Ectodermal cell (in vitro differentiated cells): Measurements from ENCODE around the gene GNGT2.
"Not testable (repeated sequence)": the region's sequence is repeated elsewhere in the genome, so short reads cannot be mapped to it uniquely, and the experiment has no call there.

ENCODE experiments used
- H3K27ac ChIP-seq: 2 replicates; pipeline ENCODE4 v1.7.0; 2013; ENCODE audit warnings: mild to moderate bottlenecking, low read depth, low read length; ENCODE audit not compliant: insufficient read depth, poor library complexity, severe bottlenecking
- H3K27me3 ChIP-seq: 2 replicates; pipeline ENCODE4 v1.7.0; 2013; ENCODE audit warnings: mild to moderate bottlenecking, low read length; ENCODE audit not compliant: insufficient read depth, control insufficient read depth, poor library complexity, severe bottlenecking
- H3K36me3 ChIP-seq: one replicate; pipeline ENCODE4 v1.7.0; 2013; ENCODE audit warnings: low read length; ENCODE audit not compliant: control insufficient read depth, insufficient read depth
- H3K4me1 ChIP-seq: one replicate; pipeline ENCODE4 v1.7.0; 2013; ENCODE audit warnings: low read length; ENCODE audit not compliant: control insufficient read depth, insufficient read depth
- H3K4me3 ChIP-seq: 2 replicates; pipeline ENCODE4 v1.7.0; 2013; ENCODE audit warnings: low read depth, low read length, control low read depth; ENCODE audit not compliant: insufficient read depth
- H3K9me3 ChIP-seq: 2 replicates; pipeline ENCODE4 v1.7.0; 2013; ENCODE audit warnings: mild to moderate bottlenecking, low read length, moderate library complexity; ENCODE audit not compliant: control insufficient read depth
- WGBS, 2 experiments: methylation state at CpG; one replicate each; pipeline ENCODE4 v1.1.7; 2013; ENCODE audit warnings: missing lambda C conversion rate in 2 of 2; 5-methylcytosine and 5-hydroxymethylcytosine counted together

GNGT2 gene

DNA sequence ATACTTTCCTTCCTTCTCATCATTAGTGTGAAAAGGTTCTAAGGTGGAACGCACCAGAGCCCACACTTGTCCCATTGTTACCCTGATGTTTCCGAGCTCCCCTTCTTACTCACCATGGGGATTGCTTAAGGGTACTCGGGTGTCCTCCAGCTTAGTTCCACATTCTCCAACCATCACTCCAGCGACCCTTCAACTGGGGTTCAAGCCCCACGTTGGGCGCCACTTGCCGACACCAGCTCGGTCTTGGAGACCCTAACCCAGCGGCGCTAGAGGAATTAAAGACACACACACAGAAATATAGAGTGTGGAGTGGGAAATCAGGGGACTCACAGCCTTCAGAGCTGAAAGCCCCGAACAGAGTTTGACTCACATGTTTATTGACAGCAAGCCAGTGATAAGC lies 34.4 kb downstream of the GNGT2 start:
- not testable (repeated sequence) for H3K4me3 ChIP-seq, H3K4me1 ChIP-seq, H3K27ac ChIP-seq, H3K36me3 ChIP-seq, H3K27me3 ChIP-seq, H3K9me3 ChIP-seq
- WGBS, 2 experiments: 94% methylated on average over 11 of the region's 11 CpGs

DNA sequence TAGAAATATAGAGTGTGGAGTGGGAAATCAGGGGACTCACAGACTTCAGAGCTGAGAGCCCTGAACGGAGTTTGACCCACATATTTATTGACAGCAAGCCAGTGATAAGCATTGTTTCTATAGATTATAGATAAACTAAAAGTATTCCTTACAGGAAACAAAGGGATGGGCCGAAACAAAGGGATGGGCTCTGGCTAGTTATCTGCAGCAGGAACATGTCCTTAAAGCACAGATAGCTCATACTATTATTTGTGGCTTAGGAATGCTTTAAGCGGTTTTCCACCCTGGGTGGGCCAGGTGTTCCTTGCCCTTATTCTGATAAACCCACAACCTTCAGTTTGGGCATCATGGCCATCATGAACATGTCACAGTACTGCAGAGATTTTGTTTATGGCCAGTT lies 39.7 kb downstream of the GNGT2 start:
- not testable (repeated sequence) for H3K36me3 ChIP-seq, H3K27me3 ChIP-seq, H3K4me3 ChIP-seq, H3K9me3 ChIP-seq, H3K4me1 ChIP-seq, H3K27ac ChIP-seq
- WGBS, 2 experiments: 79 to 92% methylated on average over 2 to 3 of the region's 3 CpGs

DNA sequence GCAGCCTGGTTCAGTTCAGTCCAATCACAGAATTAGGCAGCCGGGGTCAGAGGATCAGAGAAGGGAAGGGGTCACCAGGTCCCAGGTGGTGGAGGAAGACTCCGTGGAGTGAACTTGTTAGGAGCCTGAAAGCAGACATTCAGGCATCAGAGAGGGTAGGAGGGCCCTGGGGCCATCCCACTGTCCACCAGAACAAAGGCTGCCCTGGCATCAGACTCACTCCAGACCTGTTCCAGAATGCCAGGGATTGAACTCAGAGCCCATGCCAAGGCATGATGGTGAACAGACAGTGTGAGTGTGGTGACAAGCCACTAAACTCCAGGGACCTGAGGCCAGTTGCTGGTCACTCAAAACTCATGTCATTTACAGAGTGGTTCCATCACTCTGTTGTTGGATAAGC lies 40.2 kb downstream of the GNGT2 start:
- Histone ChIP-seq H3K4me1 (no peaks in the 10 kb centered on the region), H3K9me3 (no peaks in the 10 kb centered on the region), H3K27ac (no peak overlapping the region), H3K27me3 (no peaks in the 10 kb centered on the region), H3K36me3 (no peaks in the 10 kb centered on the region), H3K4me3 (no peak overlapping the region)
- 94 to 97% methylated on average over 2 of the region's 2 CpGs for WGBS, 2 experiments

DNA sequence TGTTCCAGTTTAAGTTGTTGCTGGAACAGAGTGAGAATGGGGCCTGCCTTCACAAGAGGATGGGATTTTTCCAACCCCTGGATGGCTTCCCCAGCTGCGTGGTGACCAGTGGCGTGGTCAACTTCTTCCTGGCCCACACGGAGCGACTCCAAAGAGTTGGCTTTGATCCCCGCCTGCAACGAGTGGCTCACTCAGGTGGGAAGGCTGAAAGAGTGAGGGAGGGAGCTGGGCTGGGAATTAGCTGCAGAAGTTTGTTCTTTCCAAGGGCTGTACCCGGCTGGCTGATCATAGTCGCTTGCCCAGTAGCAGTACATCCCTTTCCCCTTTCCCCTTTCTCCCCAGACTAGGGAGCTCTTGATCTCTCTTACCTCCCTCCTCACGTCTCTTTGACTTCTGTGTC lies 41.7 kb downstream of the GNGT2 start:
- no peaks in the 10 kb centered on the region for H3K9me3 ChIP-seq
- H3K4me3 ChIP-seq: no peak overlapping the region
- no peak overlapping the region for H3K27ac ChIP-seq
- H3K4me1 ChIP-seq: no peaks in the 10 kb centered on the region
- H3K36me3 ChIP-seq: no peaks in the 10 kb centered on the region
- 79 to 82% methylated on average over 9 of the region's 9 CpGs for WGBS, 2 experiments
- no peaks in the 10 kb centered on the region for H3K27me3 ChIP-seq

DNA sequence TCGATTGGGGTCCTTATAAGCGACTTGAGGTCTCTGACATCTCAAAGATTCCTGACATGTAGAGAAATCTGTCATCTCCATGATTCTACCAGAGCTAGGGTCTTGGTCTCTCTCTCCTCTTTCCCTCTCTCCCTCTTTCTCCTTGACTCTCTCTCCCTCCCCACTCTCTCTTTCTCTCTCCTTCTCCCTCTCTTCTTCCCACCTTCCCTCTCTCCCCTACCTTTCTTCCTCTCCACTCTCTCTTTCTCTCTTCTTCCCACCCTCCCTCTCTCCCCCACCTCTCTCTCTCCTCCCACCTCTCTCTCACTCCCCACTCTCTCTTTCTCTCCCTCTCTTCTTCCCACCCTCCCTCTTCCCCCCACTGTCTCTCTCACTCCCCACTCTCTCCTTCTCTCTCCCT lies 45.2 kb downstream of the GNGT2 start:
- WGBS, 2 experiments: 91 to 93% methylated on average over 2 of the region's 2 CpGs
- Histone ChIP-seq H3K27me3 (no peaks in the 10 kb centered on the region), H3K4me3 (no peak overlapping the region), H3K36me3 (no peaks in the 10 kb centered on the region), H3K4me1 (no peaks in the 10 kb centered on the region), H3K9me3 (no peaks in the 10 kb centered on the region), H3K27ac (no peak overlapping the region)

DNA sequence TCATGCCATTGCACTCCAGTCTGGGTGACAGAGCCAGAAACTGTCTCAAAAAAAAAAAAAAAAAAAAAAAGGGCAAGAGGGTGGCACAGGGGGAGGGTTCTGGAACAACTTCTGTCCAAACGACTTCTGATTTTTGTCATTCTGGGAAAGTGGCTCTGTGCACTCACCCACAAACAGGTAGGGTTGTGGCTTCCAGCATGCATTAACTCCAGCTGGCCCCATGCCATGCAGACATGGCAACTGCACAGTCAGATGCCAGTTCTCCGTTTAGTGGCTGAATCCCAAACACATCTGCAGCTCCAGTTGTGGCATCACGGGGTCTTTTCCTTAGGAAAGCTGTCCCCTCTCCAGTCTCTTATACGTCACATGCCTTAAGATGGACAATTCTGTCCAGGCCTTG lies 47.5 kb downstream of the GNGT2 start:
- Histone ChIP-seq H3K36me3 (no peaks in the 10 kb centered on the region), H3K4me3 (no peak overlapping the region), H3K27me3 (no peaks in the 10 kb centered on the region), H3K4me1 (no peaks in the 10 kb centered on the region), H3K9me3 (no peaks in the 10 kb centered on the region), H3K27ac (no peak overlapping the region)
- WGBS, 2 experiments: 93 to 94% methylated on average over 4 of the region's 4 CpGs

DNA sequence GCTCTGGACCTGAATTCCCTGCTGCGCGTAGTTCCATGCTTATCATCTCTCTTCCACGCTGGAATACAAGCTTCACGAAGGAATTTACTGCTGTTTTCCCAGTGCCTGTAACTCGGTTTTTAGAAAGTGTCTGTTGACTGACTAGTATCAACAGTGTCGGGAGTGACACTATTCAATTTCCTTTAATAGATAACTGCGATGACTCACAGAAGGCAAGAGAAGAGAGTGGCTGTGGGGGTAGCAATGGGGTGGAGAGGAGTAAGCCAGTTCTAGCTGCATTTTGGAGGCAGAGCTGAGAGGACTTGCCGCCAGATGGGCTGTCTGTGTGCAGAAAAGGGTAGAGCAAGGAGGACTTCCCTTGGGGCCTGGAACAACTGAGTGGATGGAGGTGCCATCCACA lies 52.6 kb downstream of the GNGT2 start:
- H3K27me3 ChIP-seq: no peaks in the 10 kb centered on the region
- no peaks in the 10 kb centered on the region for H3K36me3 ChIP-seq
- H3K9me3 ChIP-seq: no peaks in the 10 kb centered on the region
- WGBS, 2 experiments: 90 to 93% methylated on average over 8 of the region's 8 CpGs
- no peak overlapping the region for H3K27ac ChIP-seq
- no peaks in the 10 kb centered on the region for H3K4me1 ChIP-seq
- H3K4me3 ChIP-seq: no peak overlapping the region

DNA sequence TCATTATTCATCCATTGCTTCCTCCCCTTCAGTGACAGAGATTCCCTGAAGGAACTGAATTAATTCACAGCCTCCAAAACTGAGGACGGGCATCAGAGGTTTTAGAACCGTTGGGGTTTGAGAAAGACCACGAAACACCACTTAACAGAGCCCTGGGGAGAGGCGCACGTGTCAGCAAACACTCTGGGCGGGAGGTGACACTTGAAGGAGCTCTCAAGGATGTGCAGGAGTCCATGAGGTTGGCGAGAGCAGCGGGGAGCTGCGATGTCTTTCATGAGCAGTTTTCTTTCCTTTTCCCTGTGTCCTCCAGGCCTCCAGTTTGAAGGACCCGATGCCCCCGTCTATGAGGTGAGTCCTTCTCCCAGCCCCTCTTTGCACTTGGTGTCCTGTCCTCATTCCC lies 54.1 kb downstream of the GNGT2 start:
- H3K27me3 ChIP-seq: no peaks in the 10 kb centered on the region
- H3K27ac ChIP-seq: no peak overlapping the region
- no peaks in the 10 kb centered on the region for H3K36me3 ChIP-seq
- no peak overlapping the region for H3K4me3 ChIP-seq
- WGBS, 2 experiments: 92% methylated on average over 11 of the region's 11 CpGs
- no peaks in the 10 kb centered on the region for H3K4me1 ChIP-seq
- no peaks in the 10 kb centered on the region for H3K9me3 ChIP-seq
